GM23248 (cell line): ENCODE measurements around the gene NPAS2.

ENCODE experiments used
- EZH2 ChIP-seq: fragments of 200-600 bp; sonication (generic); IDR thresholded peaks from 2 replicates; pipeline ENCODE4 v1.6.1; 2018; ENCODE audit warnings: antibody characterized with exemption, mild to moderate bottlenecking; ENCODE audit not compliant: insufficient read depth, poor library complexity, severe bottlenecking
- EZH2phosphoT487 ChIP-seq: fragments of 200-600 bp; sonication (generic); IDR thresholded peaks from 2 replicates; pipeline ENCODE4 v1.6.1; 2018; ENCODE audit warnings: antibody characterized with exemption, moderate library complexity, mild to moderate bottlenecking, low read depth; ENCODE audit not compliant: insufficient read depth

DNA sequence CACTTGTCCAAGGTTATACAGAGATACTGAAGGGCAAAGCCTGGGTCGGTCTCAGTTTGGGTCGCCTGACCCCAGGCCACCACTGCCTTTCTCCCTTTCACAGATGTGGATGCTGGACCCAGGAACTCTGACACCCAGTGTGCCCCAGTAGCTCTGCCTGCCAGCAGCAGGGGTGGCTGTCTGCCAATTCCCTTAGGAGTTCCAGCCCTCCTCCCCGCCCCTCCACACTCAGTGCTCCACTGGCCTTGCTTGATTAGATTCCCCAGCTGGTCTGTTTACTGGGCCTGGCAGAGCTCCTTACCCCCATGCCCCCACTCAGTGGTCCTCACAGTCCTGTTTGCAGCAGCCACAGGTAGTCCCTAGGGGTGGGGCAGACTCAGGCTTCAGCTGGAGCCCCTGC, 75.5 kb downstream of the NPAS2 start:
- no peak for TF ChIP-seq EZH2phosphoT487
- TF ChIP-seq EZH2 = no peak
